ENCODE measurements around the gene BBS9.

DNA sequence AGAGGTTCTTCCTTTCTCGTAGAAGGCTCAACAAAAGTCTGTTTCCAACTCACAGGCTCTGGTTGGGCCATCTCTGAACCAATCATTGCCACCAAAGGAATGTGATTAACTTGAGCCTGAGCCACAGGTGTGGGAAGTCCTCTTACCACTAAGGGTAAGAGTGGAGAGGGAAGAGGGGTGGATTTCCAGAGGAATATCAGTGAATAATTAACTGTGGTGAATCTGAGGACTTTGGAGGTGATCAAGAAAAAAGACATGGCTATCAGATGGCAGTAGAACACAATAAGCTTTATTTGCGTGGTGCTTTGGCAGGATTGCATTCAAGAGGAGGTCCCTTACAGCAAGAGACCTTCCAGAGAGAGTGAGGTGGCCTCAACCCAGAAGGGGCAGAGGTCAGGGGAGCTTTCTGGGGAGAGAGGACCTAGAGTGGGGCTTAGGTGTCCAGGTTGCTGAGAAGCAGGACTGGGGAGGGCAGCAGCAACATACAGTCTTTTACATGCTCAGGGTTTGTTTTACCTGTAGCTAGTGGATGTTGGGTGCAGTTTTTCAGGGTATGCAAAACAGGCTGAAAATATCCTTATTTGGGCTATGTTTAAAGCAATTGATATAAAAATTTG is 61.4 kb downstream of the BBS9 start:
- TF ChIP-seq, protein P1, sequence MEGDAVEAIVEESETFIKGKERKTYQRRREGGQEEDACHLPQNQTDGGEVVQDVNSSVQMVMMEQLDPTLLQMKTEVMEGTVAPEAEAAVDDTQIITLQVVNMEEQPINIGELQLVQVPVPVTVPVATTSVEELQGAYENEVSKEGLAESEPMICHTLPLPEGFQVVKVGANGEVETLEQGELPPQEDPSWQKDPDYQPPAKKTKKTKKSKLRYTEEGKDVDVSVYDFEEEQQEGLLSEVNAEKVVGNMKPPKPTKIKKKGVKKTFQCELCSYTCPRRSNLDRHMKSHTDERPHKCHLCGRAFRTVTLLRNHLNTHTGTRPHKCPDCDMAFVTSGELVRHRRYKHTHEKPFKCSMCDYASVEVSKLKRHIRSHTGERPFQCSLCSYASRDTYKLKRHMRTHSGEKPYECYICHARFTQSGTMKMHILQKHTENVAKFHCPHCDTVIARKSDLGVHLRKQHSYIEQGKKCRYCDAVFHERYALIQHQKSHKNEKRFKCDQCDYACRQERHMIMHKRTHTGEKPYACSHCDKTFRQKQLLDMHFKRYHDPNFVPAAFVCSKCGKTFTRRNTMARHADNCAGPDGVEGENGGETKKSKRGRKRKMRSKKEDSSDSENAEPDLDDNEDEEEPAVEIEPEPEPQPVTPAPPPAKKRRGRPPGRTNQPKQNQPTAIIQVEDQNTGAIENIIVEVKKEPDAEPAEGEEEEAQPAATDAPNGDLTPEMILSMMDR (IDR thresholded peaks at IDR 0.05) = no peak
- TF ChIP-seq POLR2A (IDR thresholded peaks at IDR 0.05) = no peak

All from testis (tissue), 2 donors.